HUES64 (cell line): ENCODE measurements around the gene SLC39A11.
"Not testable (repeated sequence)": the region's sequence is repeated elsewhere in the genome, so short reads cannot be mapped to it uniquely, and the experiment has no call there.

Experiments used
- H3K27ac ChIP-seq: 2 replicates; pipeline ENCODE4 v1.7.0; 2013; ENCODE audit warnings: low read depth, low read length, inconsistent platforms
- H3K27me3 ChIP-seq: 2 replicates; pipeline ENCODE4 v1.6.1; 2013; ENCODE audit warnings: mild to moderate bottlenecking, low read length; ENCODE audit not compliant: insufficient read depth
- H3K36me3 ChIP-seq: 2 replicates; pipeline ENCODE4 v1.6.1; 2013; ENCODE audit warnings: mild to moderate bottlenecking, low read length; ENCODE audit not compliant: insufficient read depth
- H3K4me1 ChIP-seq: 2 replicates; pipeline ENCODE4 v1.6.1; 2013; ENCODE audit warnings: mild to moderate bottlenecking, low read length, moderate library complexity; ENCODE audit not compliant: insufficient read depth
- H3K4me3 ChIP-seq: 2 replicates; pipeline ENCODE4 v1.5.1; 2013; ENCODE audit warnings: mild to moderate bottlenecking, low read length, moderate library complexity
- H3K9ac ChIP-seq: 2 replicates; pipeline ENCODE4 v1.6.1; 2013; ENCODE audit warnings: mild to moderate bottlenecking, low read depth, low read length
- H3K9me3 ChIP-seq: 2 replicates; pipeline ENCODE4 v1.6.1; 2013; ENCODE audit warnings: low read depth, low read length; ENCODE audit not compliant: insufficient read depth
- WGBS: fragments of 150-250, 120-280 bp; methylation state at CpG from one replicate; pipeline ENCODE4 v1.1.7; 2013; ENCODE audit warnings: missing lambda C conversion rate; 5-methylcytosine and 5-hydroxymethylcytosine counted together

Gene SLC39A11

GRCh38 chr17:73105431-73105830 is 12.9 kb upstream of the SLC39A11 start:
- no peak overlapping the region for H3K27ac ChIP-seq
- H3K4me1 ChIP-seq: no peaks in the 10 kb centered on the region
- no peak overlapping the region for H3K9ac ChIP-seq
- WGBS: 97% methylated on average over 1 of the region's 1 CpG
- no peaks in the 10 kb centered on the region for H3K27me3 ChIP-seq
- H3K4me3 ChIP-seq: no peak overlapping the region
- peaks cover 3% of the 10 kb centered on the region; the same call in 1 of the 2 replicates for H3K9me3 ChIP-seq
- H3K36me3 ChIP-seq: no peaks in the 10 kb centered on the region

- WGBS: 86% methylated on average over 3 of the region's 3 CpGs
- Histone ChIP-seq H3K9me3 (peaks cover 3% of the 10 kb centered on the region; the same call in 1 of the 2 replicates), H3K27me3 (no peaks in the 10 kb centered on the region), H3K4me1 (no peaks in the 10 kb centered on the region), H3K27ac (no peak overlapping the region), H3K36me3 (no peaks in the 10 kb centered on the region), H3K9ac (no peak overlapping the region), H3K4me3 (no peak overlapping the region)
Observed at GRCh38 chr17:73104450-73104849, 12.0 kb upstream of the SLC39A11 start.

- WGBS: 87% methylated on average over 12 of the region's 12 CpGs
- Histone ChIP-seq H3K9ac (no peak overlapping the region), H3K9me3 (peaks cover 3% of the 10 kb centered on the region; the same call in 1 of the 2 replicates), H3K4me1 (no peaks in the 10 kb centered on the region), H3K4me3 (no peak overlapping the region), H3K27ac (no peak overlapping the region), H3K36me3 (no peaks in the 10 kb centered on the region), H3K27me3 (no peaks in the 10 kb centered on the region)
Observed at GRCh38 chr17:73103641-73104335, 11.3 kb upstream of the SLC39A11 start.

GRCh38 chr17:73101031-73101430 is 8.5 kb upstream of the SLC39A11 start:
- 91% methylated on average over 6 of the region's 6 CpGs for WGBS
- H3K36me3 ChIP-seq: no peaks in the 10 kb centered on the region
- no peak overlapping the region for H3K9ac ChIP-seq
- no peak overlapping the region for H3K27ac ChIP-seq
- peaks cover 3% of the 10 kb centered on the region; the same call in 1 of the 2 replicates for H3K9me3 ChIP-seq
- H3K27me3 ChIP-seq: no peaks in the 10 kb centered on the region
- no peak overlapping the region for H3K4me3 ChIP-seq
- H3K4me1 ChIP-seq: no peaks in the 10 kb centered on the region

- no peaks in the 10 kb centered on the region for H3K36me3 ChIP-seq
- H3K4me3 ChIP-seq: no peak overlapping the region
- H3K9me3 ChIP-seq: peaks cover 3% of the 10 kb centered on the region; the same call in 1 of the 2 replicates
- 90% methylated on average over 2 of the region's 2 CpGs for WGBS
- H3K9ac ChIP-seq: no peak overlapping the region
- no peaks in the 10 kb centered on the region for H3K4me1 ChIP-seq
- no peaks in the 10 kb centered on the region for H3K27me3 ChIP-seq
- no peak overlapping the region for H3K27ac ChIP-seq
Observed at GRCh38 chr17:73100363-73100762, 7.9 kb upstream of the SLC39A11 start.

- Histone ChIP-seq H3K4me1 (no peaks in the 10 kb centered on the region), H3K9me3 (no peaks in the 10 kb centered on the region), H3K9ac (no peak overlapping the region), H3K4me3 (no peak overlapping the region), H3K27ac (no peak overlapping the region), H3K27me3 (no peaks in the 10 kb centered on the region), H3K36me3 (no peaks in the 10 kb centered on the region)
- 80% methylated on average over 10 of the region's 10 CpGs for WGBS
Observed at GRCh38 chr17:73099511-73099910, 7.0 kb upstream of the SLC39A11 start.

- H3K36me3 ChIP-seq: no peaks in the 10 kb centered on the region
- H3K4me3 ChIP-seq: no peak overlapping the region
- H3K27ac ChIP-seq: no peak overlapping the region
- 66% methylated on average over 5 of the region's 5 CpGs for WGBS
- no peak overlapping the region for H3K9ac ChIP-seq
- H3K9me3 ChIP-seq: no peaks in the 10 kb centered on the region
- H3K4me1 ChIP-seq: no peaks in the 10 kb centered on the region
- H3K27me3 ChIP-seq: no peaks in the 10 kb centered on the region
Observed at GRCh38 chr17:73098919-73099318, 6.4 kb upstream of the SLC39A11 start.

- H3K9me3 ChIP-seq, H3K36me3 ChIP-seq, H3K27me3 ChIP-seq, H3K9ac ChIP-seq, H3K27ac ChIP-seq, H3K4me1 ChIP-seq, H3K4me3 ChIP-seq: not testable (repeated sequence)
- 95% methylated on average over 8 of the region's 8 CpGs for WGBS
Observed at GRCh38 chr17:73097973-73098765, 5.7 kb upstream of the SLC39A11 start.

GRCh38 chr17:73096866-73097265 is 4.4 kb upstream of the SLC39A11 start:
- no peaks in the 10 kb centered on the region for H3K9me3 ChIP-seq
- WGBS: 87% methylated on average over 6 of the region's 6 CpGs

GRCh38 chr17:73096211-73096610 is 3.7 kb upstream of the SLC39A11 start:
- 95% methylated on average over 6 of the region's 6 CpGs for WGBS
- no peaks in the 10 kb centered on the region for H3K9me3 ChIP-seq
- no peak overlapping the region for H3K4me3 ChIP-seq
- H3K36me3 ChIP-seq: no peaks in the 10 kb centered on the region
- H3K27ac ChIP-seq: no peak overlapping the region
- peaks cover 7% of the 10 kb centered on the region; the same call in 1 of the 2 replicates for H3K4me1 ChIP-seq
- H3K9ac ChIP-seq: no peak overlapping the region
- no peaks in the 10 kb centered on the region for H3K27me3 ChIP-seq

More at GRCh38 chr17:73096866-73097265, 4.4 kb upstream of the SLC39A11 start:
- H3K4me1 ChIP-seq: peaks cover 4% of the 10 kb centered on the region; the same call in 1 of the 2 replicates
- no peaks in the 10 kb centered on the region for H3K27me3 ChIP-seq
- no peaks in the 10 kb centered on the region for H3K36me3 ChIP-seq
- H3K4me3 ChIP-seq: no peak overlapping the region
- H3K9ac ChIP-seq: no peak overlapping the region
- no peak overlapping the region for H3K27ac ChIP-seq

GRCh38 chr17:73093286-73093685 is 798 bp upstream of the SLC39A11 start:
- Histone ChIP-seq H3K4me3 (no peak overlapping the region), H3K9ac (no peak overlapping the region), H3K27ac (no peak overlapping the region), H3K27me3 (no peaks in the 10 kb centered on the region), H3K9me3 (no peaks in the 10 kb centered on the region), H3K36me3 (no peaks in the 10 kb centered on the region), H3K4me1 (peaks cover 7% of the 10 kb centered on the region)
- WGBS: 90% methylated on average over 9 of the region's 9 CpGs
